Measurements from ENCODE around the gene ESYT3. TPM values are rescaled to one million over a fixed set of nuclear protein-coding genes. Genes with fewer than 3 reads are reported as not detected.
A peak's percentile ranks its signal among the peaks of the same experiment; 100 is the strongest.

Gene ESYT3
- total RNA-seq, 1 donor from 2014 or later: 2.2 TPM

DNA sequence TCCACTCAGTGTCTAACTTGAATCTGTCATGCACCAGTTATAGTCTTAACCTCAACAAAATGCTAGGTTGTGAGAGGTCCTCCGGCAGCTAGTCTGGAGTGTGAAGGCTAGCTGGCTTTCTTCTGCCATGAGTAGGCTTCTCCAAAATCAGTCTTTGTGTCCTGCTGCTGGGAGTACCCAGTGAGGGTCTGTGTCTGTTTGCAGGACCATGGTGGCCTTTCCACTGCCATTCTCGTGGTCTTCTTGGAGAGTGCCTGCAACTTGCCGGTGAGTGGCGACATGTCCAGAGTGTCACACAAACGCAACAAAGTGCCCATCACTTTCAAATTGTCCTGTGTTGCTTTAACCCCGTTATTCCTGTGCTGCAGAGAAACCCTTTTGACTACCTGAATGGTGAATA, 34.0 kb downstream of the ESYT3 start:
- TF ChIP-seq, protein P1, sequence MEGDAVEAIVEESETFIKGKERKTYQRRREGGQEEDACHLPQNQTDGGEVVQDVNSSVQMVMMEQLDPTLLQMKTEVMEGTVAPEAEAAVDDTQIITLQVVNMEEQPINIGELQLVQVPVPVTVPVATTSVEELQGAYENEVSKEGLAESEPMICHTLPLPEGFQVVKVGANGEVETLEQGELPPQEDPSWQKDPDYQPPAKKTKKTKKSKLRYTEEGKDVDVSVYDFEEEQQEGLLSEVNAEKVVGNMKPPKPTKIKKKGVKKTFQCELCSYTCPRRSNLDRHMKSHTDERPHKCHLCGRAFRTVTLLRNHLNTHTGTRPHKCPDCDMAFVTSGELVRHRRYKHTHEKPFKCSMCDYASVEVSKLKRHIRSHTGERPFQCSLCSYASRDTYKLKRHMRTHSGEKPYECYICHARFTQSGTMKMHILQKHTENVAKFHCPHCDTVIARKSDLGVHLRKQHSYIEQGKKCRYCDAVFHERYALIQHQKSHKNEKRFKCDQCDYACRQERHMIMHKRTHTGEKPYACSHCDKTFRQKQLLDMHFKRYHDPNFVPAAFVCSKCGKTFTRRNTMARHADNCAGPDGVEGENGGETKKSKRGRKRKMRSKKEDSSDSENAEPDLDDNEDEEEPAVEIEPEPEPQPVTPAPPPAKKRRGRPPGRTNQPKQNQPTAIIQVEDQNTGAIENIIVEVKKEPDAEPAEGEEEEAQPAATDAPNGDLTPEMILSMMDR (conservative IDR thresholded peaks at IDR 0.05; ENCODE audit: low read depth, low read length): no peak
- DNase-seq (ENCODE audit: low read depth): no peak
- H3K4me3 ChIP-seq (ENCODE audit: low read depth, low read length): no peak overlapping the region

DNA sequence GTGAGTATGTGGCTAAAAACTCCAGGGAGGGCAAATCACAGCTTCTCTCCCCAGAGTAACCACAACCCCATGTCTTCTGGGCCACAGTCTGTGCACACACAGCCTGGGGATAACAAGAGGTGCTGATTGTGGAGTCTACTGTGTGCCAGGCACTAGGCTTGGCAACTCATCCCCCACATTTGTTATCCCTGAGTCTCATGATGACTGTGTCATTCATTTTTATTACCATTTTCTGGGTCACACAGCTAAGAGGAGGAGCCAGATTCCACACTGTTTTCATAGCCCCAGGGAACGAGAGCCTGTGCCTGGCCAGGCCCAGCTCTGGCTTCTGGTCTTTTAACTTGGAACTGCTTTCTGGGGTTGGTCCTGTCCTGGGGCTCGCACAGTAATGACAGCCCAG, 34.5 kb downstream of the ESYT3 start:
- TF ChIP-seq, protein P1 (conservative IDR thresholded peaks at IDR 0.05; ENCODE audit: low read depth, low read length): no peak
- H3K4me3 ChIP-seq (ENCODE audit: low read depth, low read length): no peak overlapping the region
- peak; percentile 13 for DNase-seq (ENCODE audit: low read depth)

- DNase-seq (ENCODE audit: low read depth): no peak
- TF ChIP-seq, protein P1 (conservative IDR thresholded peaks at IDR 0.05; ENCODE audit: low read depth, low read length): no peak
These were observed 35.5 kb downstream of the ESYT3 start for GRCh38 chr3:138469874-138470273.

DNA sequence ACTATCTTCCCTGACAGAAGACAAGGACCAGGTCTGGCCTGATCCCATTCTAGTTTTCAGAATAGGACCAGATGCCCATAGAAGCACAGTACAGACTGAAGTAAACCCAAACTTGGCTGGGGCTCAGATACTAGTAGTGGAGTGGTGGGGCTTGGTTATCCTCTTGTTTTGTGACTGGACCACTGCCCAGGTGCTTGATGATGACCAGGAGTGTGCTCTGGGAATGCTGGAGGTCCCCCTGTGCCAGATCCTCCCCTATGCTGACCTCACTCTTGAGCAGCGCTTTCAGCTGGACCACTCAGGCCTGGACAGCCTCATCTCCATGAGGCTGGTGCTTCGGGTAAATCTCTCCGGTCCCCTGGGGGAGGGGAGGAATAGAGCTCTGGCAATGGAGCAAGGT, 36.3 kb downstream of the ESYT3 start:
- TF ChIP-seq, protein P1 (conservative IDR thresholded peaks at IDR 0.05; ENCODE audit: low read depth, low read length): no peak
- H3K4me3 ChIP-seq (ENCODE audit: low read depth, low read length): no peak overlapping the region
- no peak for DNase-seq (ENCODE audit: low read depth)

More at GRCh38 chr3:138469874-138470273, 35.5 kb downstream of the ESYT3 start:
- H3K4me3 ChIP-seq (ENCODE audit: low read depth, low read length): no peak overlapping the region

DNA sequence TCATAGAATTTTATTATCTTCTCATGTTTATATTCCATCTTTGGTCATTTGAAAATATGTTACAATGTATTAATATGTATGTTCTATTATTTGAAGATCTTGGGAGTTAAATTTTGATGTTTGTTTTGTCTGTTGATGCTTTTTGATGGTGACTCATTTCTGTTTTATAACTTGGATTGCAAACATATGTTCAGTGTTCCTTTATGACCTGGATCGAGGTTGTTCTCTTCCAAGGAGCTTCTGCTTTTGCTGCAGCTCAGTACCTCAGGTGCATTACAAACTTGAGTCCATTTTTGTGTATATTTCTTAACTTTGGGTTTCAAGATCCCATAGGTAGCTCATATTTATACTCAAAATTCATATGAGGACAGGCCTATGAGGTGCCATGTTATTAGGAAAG, 37.1 kb downstream of the ESYT3 start:
- no peak overlapping the region for H3K4me3 ChIP-seq (ENCODE audit: low read depth, low read length)
- TF ChIP-seq, protein P1 (conservative IDR thresholded peaks at IDR 0.05; ENCODE audit: low read depth, low read length): no peak
- no peak for DNase-seq (ENCODE audit: low read depth)

DNA sequence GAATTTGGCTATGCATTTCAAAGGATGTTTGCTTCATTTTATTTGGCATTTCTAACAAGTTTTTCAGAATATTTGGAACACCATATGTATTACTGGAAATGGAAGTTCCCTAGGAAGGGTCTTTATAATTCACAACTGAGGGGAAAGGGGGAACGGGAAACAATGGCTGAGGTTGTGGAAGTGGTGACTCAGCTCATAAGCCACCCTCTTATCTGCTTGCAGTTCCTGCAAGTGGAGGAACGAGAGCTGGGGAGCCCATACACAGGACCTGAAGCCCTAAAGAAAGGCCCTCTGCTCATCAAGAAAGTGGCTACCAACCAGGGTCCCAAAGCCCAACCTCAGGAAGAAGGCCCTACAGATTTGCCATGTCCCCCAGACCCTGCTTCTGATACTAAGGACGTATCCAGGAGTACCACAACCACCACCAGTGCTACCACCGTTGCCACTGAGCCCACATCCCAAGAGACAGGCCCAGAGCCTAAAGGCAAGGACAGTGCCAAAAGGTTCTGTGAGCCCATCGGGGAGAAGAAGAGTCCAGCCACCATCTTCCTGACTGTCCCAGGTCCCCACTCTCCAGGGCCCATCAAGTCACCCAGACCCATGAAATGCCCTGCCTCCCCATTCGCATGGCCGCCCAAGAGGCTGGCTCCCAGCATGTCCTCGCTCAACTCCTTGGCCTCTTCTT, 37.9 kb downstream of the ESYT3 start:
- TF ChIP-seq, protein P1 (conservative IDR thresholded peaks at IDR 0.05; ENCODE audit: low read depth, low read length): no peak
- no peak overlapping the region for H3K4me3 ChIP-seq (ENCODE audit: low read depth, low read length)
- no peak for DNase-seq (ENCODE audit: low read depth)

DNA sequence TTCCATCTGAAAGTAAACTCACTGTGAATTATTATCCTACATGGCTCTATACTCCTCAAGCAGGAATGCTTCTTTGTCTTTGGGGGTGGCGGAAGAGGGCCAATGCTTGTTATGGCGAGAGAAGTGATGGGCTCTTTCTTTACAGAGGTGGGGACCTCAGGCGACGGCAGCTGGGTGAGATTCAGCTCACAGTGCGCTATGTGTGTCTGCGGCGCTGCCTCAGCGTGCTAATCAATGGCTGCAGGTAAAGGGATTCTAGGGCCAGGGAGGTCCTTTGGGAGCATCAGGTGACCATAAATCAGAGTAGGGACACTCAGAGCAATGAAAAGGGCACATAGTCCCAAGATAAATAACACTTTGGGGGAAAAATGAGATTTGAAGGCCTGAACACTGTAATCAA, 39.0 kb downstream of the ESYT3 start:
- H3K4me3 ChIP-seq (ENCODE audit: low read depth, low read length): no peak overlapping the region
- TF ChIP-seq, protein P1 (conservative IDR thresholded peaks at IDR 0.05; ENCODE audit: low read depth, low read length): no peak
- no peak for DNase-seq (ENCODE audit: low read depth)
